Lung (tissue), 12 donors: Measurements from ENCODE around the gene GIPC3. TPM values are rescaled to one million over a fixed set of nuclear protein-coding genes. Genes with fewer than 3 reads are reported as not detected.

Source experiments
- ATAC-seq: fragments of 200-7000 bp; cut with Tn5 transposase; one replicate; pipeline ENCODE4 v1.9.1; 2020; ENCODE audit warnings: moderate number of reproducible peaks; ENCODE audit not compliant: insufficient read depth, low FRiP score
- DNase-seq, 3 donors: peaks; one replicate each; pipeline ENCODE4 v3.0.0-alpha.2; 2013 to 2017
- H3K27ac ChIP-seq, 2 donors: one replicate each; pipeline ENCODE4 v1.5.1; 2013; ENCODE audit warnings: mild to moderate bottlenecking in 2 of 2, moderate library complexity in 2 of 2, control low read depth in 1 of 2, inconsistent platforms in 1 of 2, low read depth in 1 of 2, low read length in 1 of 2
- H3K27me3 ChIP-seq, 3 donors: one replicate each; pipeline ENCODE4 v1.5.1; 2013; ENCODE audit warnings: low read length in 2 of 3; ENCODE audit not compliant: control insufficient read depth in 3 of 3, insufficient read depth in 3 of 3
- H3K36me3 ChIP-seq, 4 donors: one replicate each; pipeline ENCODE4 v1.5.1; 2013; ENCODE audit warnings: low read length in 4 of 4, mild to moderate bottlenecking in 1 of 4, moderate library complexity in 1 of 4; ENCODE audit not compliant: control insufficient read depth in 4 of 4, insufficient read depth in 4 of 4
- H3K4me1 ChIP-seq, 5 donors: one replicate each; pipeline ENCODE4 v1.5.1; 2013; ENCODE audit warnings: low read length in 5 of 5, mild to moderate bottlenecking in 2 of 5, moderate library complexity in 1 of 5; ENCODE audit not compliant: control insufficient read depth in 5 of 5, insufficient read depth in 5 of 5
- H3K4me3 ChIP-seq: one replicate; pipeline ENCODE4 v1.5.1; 2013; ENCODE audit warnings: mild to moderate bottlenecking, control low read depth, moderate library complexity
- H3K9ac ChIP-seq, 2 donors: one replicate each; pipeline ENCODE4 v1.5.1; 2013; ENCODE audit warnings: low read length in 2 of 2, control low read depth in 1 of 2; ENCODE audit not compliant: insufficient read depth in 1 of 2
- H3K9me3 ChIP-seq, 4 donors: one replicate each; pipeline ENCODE4 v1.5.1; 2013; ENCODE audit warnings: low read length in 3 of 4, mild to moderate bottlenecking in 1 of 4, moderate library complexity in 1 of 4; ENCODE audit not compliant: control insufficient read depth in 4 of 4, insufficient read depth in 3 of 4
- CTCF ChIP-seq: IDR thresholded peaks from 2 replicates; pipeline ENCODE4 v1.5.1; 2012; ENCODE audit warnings: mild to moderate bottlenecking; ENCODE audit errors: control extremely low read depth, extremely low read depth
- WGBS, 2 donors: extraction: QIAGEN DNeasy Blood & Tissue Kit; methylation state at CpG; one replicate each; pipeline ENCODE4 v1.1.7; 2013; 5-methylcytosine and 5-hydroxymethylcytosine counted together
- polyA plus RNA-seq, 2 donors: library from polyadenylated mRNA; stranded (reverse); fragments of 200-250 nt; gene quantifications; one replicate each; pipeline ENCODE4 v1.2.1, GENCODE V29; 2013
- total RNA-seq, 2 donors: library from RNA; depleted of rRNA in 1 of 2; stranded (reverse); fragments of >200 nt in 1 of 2; gene quantifications; one replicate each; pipeline ENCODE4 v1.2.1, GENCODE V29; 2014 to 2021
- donor health status: control.
- donor health status: control.
- donor health status: Bipolar disorder and iron deficiency.
- donor health status: healthy.
- donor health status: DM: yes; HTN: yes; CAD: no.

Gene GIPC3
- total and polyA plus RNA-seq, 4 donors = 1.6 to 2.1 (median 1.9) TPM

- H3K9me3 ChIP-seq = peaks cover 0 to 3% (median 0%) of the 10 kb centered on the region in 4 donors
These were observed 28.8 kb downstream of the GIPC3 start for GRCh38 chr19:3613818-3614661.

GRCh38 chr19:3614858-3615505 lies 29.7 kb downstream of the GIPC3 start:
- TF ChIP-seq CTCF = no peak
- Histone ChIP-seq H3K4me3 (no peak overlapping the region), H3K27me3 (no peaks in the 10 kb centered on the region), H3K4me1 (peaks cover 0 to 26% (median 9%) of the 10 kb centered on the region in 5 donors), H3K9ac (no peak overlapping the region), H3K27ac (no peak overlapping the region), H3K36me3 (peaks cover 4 to 61% (median 15%) of the 10 kb centered on the region in 4 donors), H3K9me3 (peaks cover 0 to 3% (median 0%) of the 10 kb centered on the region in 4 donors)
- WGBS, 2 donors = 92% methylated on average over 14 to 18 of the region's 18 CpGs
- DNase-seq (no peak), ATAC-seq (no peak)

More at GRCh38 chr19:3613818-3614661, 28.8 kb downstream of the GIPC3 start:
- Histone ChIP-seq H3K4me1 (peaks cover 0 to 29% (median 9%) of the 10 kb centered on the region in 5 donors), H3K27me3 (no peaks in the 10 kb centered on the region), H3K36me3 (peaks cover 4 to 52% (median 13%) of the 10 kb centered on the region in 4 donors), H3K4me3 (no peak overlapping the region), H3K9ac (no peak overlapping the region), H3K27ac (no peak overlapping the region)
- no peak for TF ChIP-seq CTCF
- DNase-seq (peak; percentile 77 to 93 (median 82)), ATAC-seq (no peak)
- WGBS, 2 donors = 79 to 88% methylated on average over 39 of the region's 39 CpGs

- WGBS, 2 donors = 94 to 95% methylated on average over 25 to 26 of the region's 26 CpGs
- peaks cover 4 to 64% (median 16%) of the 10 kb centered on the region in 4 donors for H3K36me3 ChIP-seq
- no peak for TF ChIP-seq CTCF
- no peak for DNase-seq
- H3K27ac ChIP-seq = no peak overlapping the region
- no peak for ATAC-seq
- H3K9ac ChIP-seq = no peak overlapping the region
- peaks cover 0 to 3% (median 0%) of the 10 kb centered on the region in 4 donors for H3K9me3 ChIP-seq
- no peaks in the 10 kb centered on the region for H3K27me3 ChIP-seq
- H3K4me3 ChIP-seq = no peak overlapping the region
- peaks cover 0 to 20% (median 9%) of the 10 kb centered on the region in 5 donors for H3K4me1 ChIP-seq
These were observed 30.4 kb downstream of the GIPC3 start for GRCh38 chr19:3615524-3616135.
